A549 (cell line): Measurements from ENCODE around the gene KRTAP10-9. TPM values are rescaled to one million over a fixed set of nuclear protein-coding genes. Genes with fewer than 3 reads are reported as not detected.

Experiments
- ATAC-seq, 2 experiments: fragments of 200-7000 bp in 1 of 2; fragments of >200 bp in 1 of 2; cut with Nextera tagmentation in 1 of 2; cut with Tn5 transposase in 1 of 2; 3 replicates each; pipeline versions ENCODE4 v1.8.0 to v1.9.1; 2018 to 2020; ENCODE audit warnings: mild to moderate bottlenecking in 1 of 2, moderate library complexity in 1 of 2
- CTCF ChIA-PET: fragments of 300-600 bp; sonication (Branson Sonifier 250); formaldehyde crosslinking; extraction: SDS; loops from one replicate; lab custom pipeline; 2021; ENCODE audit warnings: antibody characterized with exemption, inconsistent platforms; lab: Yijun Ruan, JAX
- POLR2A ChIA-PET: fragments of 350-600 bp; formaldehyde crosslinking; extraction: SDS; loops from one replicate; lab custom pipeline; 2021; ENCODE audit warnings: antibody characterized with exemption, inconsistent platforms; lab: Yijun Ruan, JAX
- DNase-seq, 2 experiments: peaks; one replicate each; pipeline versions ENCODE4 v3.0.0 to v3.0.0-alpha.2; 2011 to 2016; ENCODE audit warnings: low read depth in 1 of 2, low spot score in 1 of 2
- FAIRE-seq: peaks from 2 replicates; lab custom pipeline; 2011; peaks lifted over from hg19 to GRCh38; lab: Jason Lieb, UNC
- H3K27ac ChIP-seq, 2 experiments: fragments of >200 bp; sonication (Bioruptor Twin); formaldehyde crosslinking; 3 replicates each; pipeline ENCODE4 v1.5.1; 2016 to 2017
- H3K4me1 ChIP-seq: fragments of >200 bp; sonication (Bioruptor Twin); formaldehyde crosslinking; 3 replicates; pipeline ENCODE4 v1.6.1; 2016
- H3K4me2 ChIP-seq: fragments of >200 bp; sonication (Bioruptor Twin); formaldehyde crosslinking; 3 replicates; pipeline ENCODE4 v1.6.1; 2016
- H3K4me3 ChIP-seq: fragments of >200 bp; sonication (Bioruptor Twin); formaldehyde crosslinking; 3 replicates; pipeline ENCODE4 v1.5.1; 2016
- H3K9me3 ChIP-seq: fragments of >200 bp; sonication (Bioruptor Twin); formaldehyde crosslinking; 3 replicates; pipeline ENCODE4 v1.6.1; 2016
- BHLHE40 ChIP-seq: IDR thresholded peaks from 2 replicates; pipeline ENCODE4 v1.6.1; 2012; ENCODE audit warnings: low read depth, low read length, inconsistent platforms
- CHD2 ChIP-seq: fragments of 150-350 bp; IDR thresholded peaks from 2 replicates; pipeline ENCODE4 v1.6.1; 2014; ENCODE audit warnings: low read length; ENCODE audit not compliant: partially characterized antibody
- EHMT2 ChIP-seq: fragments of 200-600 bp; sonication (generic); IDR thresholded peaks from 2 replicates; pipeline ENCODE4 v1.6.1; 2016; ENCODE audit warnings: antibody characterized with exemption, low read depth, mild to moderate bottlenecking, moderate library complexity
- ESRRA ChIP-seq: fragments of 150-350 bp; IDR thresholded peaks from 2 replicates; pipeline ENCODE4 v1.6.1; 2014; ENCODE audit warnings: mild to moderate bottlenecking, low read length, borderline replicate concordance
- FOSL2 ChIP-seq, 2 experiments: fragments of 450-650 bp in 1 of 2; fragments of >200 bp in 1 of 2; sonication (Bioruptor Twin) in 1 of 2; formaldehyde crosslinking; IDR thresholded peaks; 2 replicates each; pipeline versions ENCODE4 v1.5.0 to v1.6.1; 2016 to 2020; ENCODE audit warnings: mild to moderate bottlenecking in 1 of 2, moderate library complexity in 1 of 2
- FOXS1 ChIP-seq: fragments of 250-450 bp; sonication (Bioruptor Pico); IDR thresholded peaks from 2 replicates; pipeline ENCODE4 v1.5.0; 2020; ENCODE audit warnings: mild to moderate bottlenecking, moderate library complexity
- GATA3 ChIP-seq: IDR thresholded peaks from 2 replicates; pipeline ENCODE4 v1.6.1; 2012; ENCODE audit warnings: borderline replicate concordance
- HES2 ChIP-seq: fragments of >200 bp; sonication (Bioruptor Twin); formaldehyde crosslinking; IDR thresholded peaks from 2 replicates; pipeline ENCODE4 v1.6.1; 2016
- HOXA7 ChIP-seq: fragments of 250-450 bp; sonication (Bioruptor Pico); IDR thresholded peaks from 2 replicates; pipeline ENCODE4 v1.5.0; 2020; ENCODE audit warnings: mild to moderate bottlenecking, moderate library complexity
- HOXB5 ChIP-seq: fragments of 250-450 bp; sonication (Bioruptor Pico); IDR thresholded peaks from 2 replicates; pipeline ENCODE4 v1.5.0; 2020; ENCODE audit warnings: mild to moderate bottlenecking, moderate library complexity
- JUNB ChIP-seq: fragments of >200 bp; sonication (Bioruptor Twin); formaldehyde crosslinking; IDR thresholded peaks from 2 replicates; pipeline ENCODE4 v1.6.1; 2016
- KDM5A ChIP-seq: fragments of 200-600 bp; sonication (generic); IDR thresholded peaks from 2 replicates; pipeline ENCODE4 v1.6.1; 2016; ENCODE audit warnings: antibody characterized with exemption, mild to moderate bottlenecking
- MAZ ChIP-seq: fragments of 150-350 bp; IDR thresholded peaks from 2 replicates; pipeline ENCODE4 v1.6.1; 2014; ENCODE audit warnings: antibody characterized with exemption, low read depth, low read length, borderline replicate concordance
- POLR2A ChIP-seq: IDR thresholded peaks from 2 replicates; pipeline ENCODE4 v1.6.1; 2012; ENCODE audit warnings: mild to moderate bottlenecking, low read length
- POLR2AphosphoS2 ChIP-seq: conservative IDR thresholded peaks from 2 replicates; pipeline ENCODE4 v1.6.1; 2012; ENCODE audit warnings: low read length, improper control_type of control experiment, inconsistent platforms
- RAD21 ChIP-seq, 2 experiments: fragments of >200 bp in 1 of 2; sonication (Bioruptor Twin) in 1 of 2; formaldehyde crosslinking in 1 of 2; IDR thresholded peaks in 1 of 2; conservative IDR thresholded peaks in 1 of 2; 2 replicates in 1 of 2; 3 replicates in 1 of 2; pipeline ENCODE4 v1.6.1; 2012 to 2018; ENCODE audit warnings: inconsistent platforms in 1 of 2
- TFCP2L1 ChIP-seq: fragments of 250-450 bp; sonication (Bioruptor Pico); IDR thresholded peaks from 2 replicates; pipeline ENCODE4 v1.5.0; 2021; ENCODE audit warnings: mild to moderate bottlenecking
- USF2 ChIP-seq: fragments of 450-650 bp; IDR thresholded peaks from 2 replicates; pipeline ENCODE4 v1.6.1; 2014; ENCODE audit warnings: antibody characterized with exemption
- ZC3H11A ChIP-seq: fragments of 450-650 bp; IDR thresholded peaks from 2 replicates; pipeline ENCODE4 v1.6.1; 2014; ENCODE audit warnings: antibody characterized with exemption, mild to moderate bottlenecking
- ZFP36 ChIP-seq: fragments of 450-650 bp; IDR thresholded peaks from 2 replicates; pipeline ENCODE4 v1.6.1; 2014; ENCODE audit warnings: borderline replicate concordance; ENCODE audit not compliant: partially characterized antibody
- WGBS: methylation state at CpG from one replicate; pipeline ENCODE4 v1.1.6; 2017; ENCODE audit errors: missing lambda C conversion rate; 5-methylcytosine and 5-hydroxymethylcytosine counted together
- polyA plus RNA-seq, 4 experiments: library from polyadenylated mRNA; depleted of rRNA in 3 of 4; stranded (reverse); fragments of >200 nt; fragmentation: RNase III in 1 of 4; extraction: RNeasy Plus Mini Kit Qiagen cat#74134 plus additional on column Dnase treatment in 1 of 4; gene quantifications; 2 replicates in 3 of 4; 3 replicates in 1 of 4; pipeline ENCODE4 v1.2.3, GENCODE V29; 2011 to 2017
- TF ChIP-seq, protein P1 (sequence below): fragments of 250-450 bp; sonication (Bioruptor Pico); IDR thresholded peaks from 2 replicates; pipeline ENCODE4 v1.5.0; 2021; ENCODE audit warnings: mild to moderate bottlenecking, moderate library complexity, borderline replicate concordance
- TF ChIP-seq, protein P2 (sequence below): fragments of >200 bp; sonication (Bioruptor Twin); formaldehyde crosslinking; IDR thresholded peaks from 3 replicates; pipeline ENCODE4 v1.5.1; 2016
- TF ChIP-seq, protein P3 (sequence below): fragments of >200 bp; sonication (Bioruptor Twin); formaldehyde crosslinking; IDR thresholded peaks from 3 replicates; pipeline ENCODE4 v1.6.1; 2016

KRTAP10-9 gene
- polyA plus RNA-seq, 2 of the 4 experiments (the other 2 are of a cell fraction) = not detected

GRCh38 chr21:44654576-44655175, 27.8 kb downstream of the KRTAP10-9 start, which contains the start of gene KRTAP12-4:
TSS of gene KRTAP12-4 (minus strand) at chr21:44654659. CDS start at chr21:44654614, 45 bp downstream.
- H3K27ac ChIP-seq = no peak within 1 kb of the TSS
- ATAC-seq = no peak
- no peak within 1 kb of the TSS for H3K4me3 ChIP-seq
- no peak within 1 kb of the TSS for H3K4me2 ChIP-seq
- CTCF ChIA-PET = no interaction called here
- no peaks in the 10 kb centered on the region for H3K4me1 ChIP-seq
- no peak for FAIRE-seq
- TF ChIP-seq USF2 = no peak
- TF ChIP-seq ZC3H11A = no peak
- TF ChIP-seq KDM5A = no peak
- TF ChIP-seq MAZ = no peak
- TF ChIP-seq, protein P1, sequence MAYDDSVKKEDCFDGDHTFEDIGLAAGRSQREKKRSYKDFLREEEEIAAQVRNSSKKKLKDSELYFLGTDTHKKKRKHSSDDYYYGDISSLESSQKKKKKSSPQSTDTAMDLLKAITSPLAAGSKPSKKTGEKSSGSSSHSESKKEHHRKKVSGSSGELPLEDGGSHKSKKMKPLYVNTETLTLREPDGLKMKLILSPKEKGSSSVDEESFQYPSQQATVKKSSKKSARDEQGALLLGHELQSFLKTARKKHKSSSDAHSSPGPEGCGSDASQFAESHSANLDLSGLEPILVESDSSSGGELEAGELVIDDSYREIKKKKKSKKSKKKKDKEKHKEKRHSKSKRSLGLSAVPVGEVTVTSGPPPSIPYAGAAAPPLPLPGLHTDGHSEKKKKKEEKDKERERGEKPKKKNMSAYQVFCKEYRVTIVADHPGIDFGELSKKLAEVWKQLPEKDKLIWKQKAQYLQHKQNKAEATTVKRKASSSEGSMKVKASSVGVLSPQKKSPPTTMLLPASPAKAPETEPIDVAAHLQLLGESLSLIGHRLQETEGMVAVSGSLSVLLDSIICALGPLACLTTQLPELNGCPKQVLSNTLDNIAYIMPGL (CRISPR knock-in tag) = no peak
- no peak for TF ChIP-seq HOXA7 (CRISPR knock-in tag)
- no peak for TF ChIP-seq FOSL2 (IDR thresholded peaks at IDR 0.05)
- TF ChIP-seq FOSL2 (CRISPR knock-in tag; IDR thresholded peaks at IDR 0.05) = no peak
- no peak for TF ChIP-seq FOXS1 (CRISPR knock-in tag)
- no peak for TF ChIP-seq BHLHE40
- WGBS = 12% methylated on average over 6 of the region's 9 CpGs
- no peak for DNase-seq
- POLR2A ChIA-PET = no interaction called here
- H3K9me3 ChIP-seq = no peaks in the 10 kb centered on the region

DNA sequence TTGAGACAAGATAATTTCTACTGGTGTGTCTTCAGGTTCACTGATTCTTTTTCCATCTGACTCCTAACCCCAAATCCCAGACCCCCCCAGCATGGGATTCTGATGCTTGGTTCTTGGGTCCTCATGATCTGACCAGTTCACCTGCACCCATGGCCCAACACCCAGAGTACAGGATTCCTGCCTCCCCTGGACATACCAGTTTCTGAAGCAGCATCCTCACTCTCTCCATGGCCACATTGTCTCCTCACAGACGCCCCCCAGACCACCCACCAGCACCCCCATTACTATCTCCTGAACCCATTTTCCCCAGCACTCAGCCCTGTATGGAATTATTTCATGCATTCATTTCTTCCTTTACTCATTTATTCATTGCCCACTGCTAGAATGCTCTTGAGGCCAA, 30.0 kb downstream of the KRTAP10-9 start:
- FAIRE-seq (no peak), ATAC-seq (no peak)
- POLR2A ChIA-PET = no interaction called here

DNA sequence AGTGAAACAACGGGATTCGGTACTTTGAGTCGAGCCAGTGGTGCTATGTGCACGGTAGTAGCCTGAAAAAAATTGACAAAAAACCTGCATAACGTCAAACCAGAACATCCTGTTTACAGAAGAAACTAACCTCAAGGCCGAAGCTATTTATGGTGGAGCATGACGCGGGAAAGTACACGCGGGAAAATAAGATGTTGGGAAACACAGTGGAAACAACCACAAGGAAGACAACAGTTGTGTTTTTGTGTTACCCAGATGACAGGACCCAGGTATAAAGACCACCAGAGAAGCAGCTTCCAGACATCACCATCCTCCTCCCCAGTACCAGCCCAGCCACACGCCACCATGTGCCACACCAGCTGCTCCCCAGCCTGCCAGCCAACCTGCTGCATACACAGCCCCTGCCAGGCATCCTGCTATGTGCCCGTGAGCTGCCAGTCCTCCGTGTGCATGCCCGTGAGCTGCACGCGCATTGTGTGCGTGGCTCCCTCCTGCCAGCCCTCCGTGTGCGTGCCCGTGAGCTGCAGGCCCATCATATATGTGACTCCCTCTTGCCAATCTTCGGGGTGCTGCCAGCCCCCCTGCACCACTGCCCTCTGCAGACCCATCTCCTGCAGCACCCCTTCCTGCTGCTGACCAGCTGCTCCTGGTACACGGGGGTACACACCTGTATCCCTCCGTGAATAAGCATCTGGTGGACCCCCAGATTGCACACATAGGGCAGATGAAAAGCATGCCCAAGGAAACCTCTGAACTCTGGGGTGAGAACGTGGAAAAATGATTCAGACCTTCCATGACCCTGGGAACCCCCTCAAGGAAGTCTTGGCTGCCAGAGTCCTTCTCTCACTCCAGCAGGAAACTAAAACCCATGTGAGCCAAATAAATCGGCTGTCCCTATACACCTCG, 31.0 kb downstream of the KRTAP10-9 start, which contains the start of gene KRTAP12-3:
Gene KRTAP12-3, plus strand, starts transcription at position 298 of the 906 bp plus-strand sequence. Its CDS starts 48 bp downstream, at position 346.
- H3K4me2 ChIP-seq = no peak within 1 kb of the TSS
- H3K9me3 ChIP-seq = no peaks in the 10 kb centered on the region
- no peak for DNase-seq
- TF ChIP-seq CHD2 (no peak), POLR2AphosphoS2 (no peak), JUNB (no peak), HES2 (no peak), KDM5A (no peak), USF2 (no peak), HOXB5 (CRISPR knock-in tag) (no peak), RAD21 (conservative IDR thresholded peaks at IDR 0.05 in 1 of 2, IDR thresholded peaks at IDR 0.05 in 1 of 2) (no peak), FOSL2 (IDR thresholded peaks at IDR 0.05) (no peak), FOSL2 (CRISPR knock-in tag; IDR thresholded peaks at IDR 0.05) (no peak), MAZ (no peak), ESRRA (no peak), GATA3 (no peak), EHMT2 (no peak), ZFP36 (no peak)
- TF ChIP-seq, protein P2, sequence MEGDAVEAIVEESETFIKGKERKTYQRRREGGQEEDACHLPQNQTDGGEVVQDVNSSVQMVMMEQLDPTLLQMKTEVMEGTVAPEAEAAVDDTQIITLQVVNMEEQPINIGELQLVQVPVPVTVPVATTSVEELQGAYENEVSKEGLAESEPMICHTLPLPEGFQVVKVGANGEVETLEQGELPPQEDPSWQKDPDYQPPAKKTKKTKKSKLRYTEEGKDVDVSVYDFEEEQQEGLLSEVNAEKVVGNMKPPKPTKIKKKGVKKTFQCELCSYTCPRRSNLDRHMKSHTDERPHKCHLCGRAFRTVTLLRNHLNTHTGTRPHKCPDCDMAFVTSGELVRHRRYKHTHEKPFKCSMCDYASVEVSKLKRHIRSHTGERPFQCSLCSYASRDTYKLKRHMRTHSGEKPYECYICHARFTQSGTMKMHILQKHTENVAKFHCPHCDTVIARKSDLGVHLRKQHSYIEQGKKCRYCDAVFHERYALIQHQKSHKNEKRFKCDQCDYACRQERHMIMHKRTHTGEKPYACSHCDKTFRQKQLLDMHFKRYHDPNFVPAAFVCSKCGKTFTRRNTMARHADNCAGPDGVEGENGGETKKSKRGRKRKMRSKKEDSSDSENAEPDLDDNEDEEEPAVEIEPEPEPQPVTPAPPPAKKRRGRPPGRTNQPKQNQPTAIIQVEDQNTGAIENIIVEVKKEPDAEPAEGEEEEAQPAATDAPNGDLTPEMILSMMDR = no peak
- TF ChIP-seq, all 56 proteins: peak for 0
- no peak for FAIRE-seq
- POLR2A ChIA-PET = no interaction called here
- Histone ChIP-seq H3K4me3 (no peak within 1 kb of the TSS), H3K4me1 (no peaks in the 10 kb centered on the region), H3K27ac (no peak within 1 kb of the TSS)
- ATAC-seq = no peak
- CTCF ChIA-PET = no interaction called here
- 52% methylated on average over 25 of the region's 26 CpGs for WGBS

More for the DNA sequence above, 30.0 kb downstream of the KRTAP10-9 start:
- no peaks in the 10 kb centered on the region for H3K9me3 ChIP-seq
- TF ChIP-seq TFCP2L1 (CRISPR knock-in tag) = no peak
- no peak for TF ChIP-seq FOSL2 (IDR thresholded peaks at IDR 0.05)
- TF ChIP-seq FOSL2 (CRISPR knock-in tag; IDR thresholded peaks at IDR 0.05) = no peak
- TF ChIP-seq POLR2A = no peak
- TF ChIP-seq, protein P3, sequence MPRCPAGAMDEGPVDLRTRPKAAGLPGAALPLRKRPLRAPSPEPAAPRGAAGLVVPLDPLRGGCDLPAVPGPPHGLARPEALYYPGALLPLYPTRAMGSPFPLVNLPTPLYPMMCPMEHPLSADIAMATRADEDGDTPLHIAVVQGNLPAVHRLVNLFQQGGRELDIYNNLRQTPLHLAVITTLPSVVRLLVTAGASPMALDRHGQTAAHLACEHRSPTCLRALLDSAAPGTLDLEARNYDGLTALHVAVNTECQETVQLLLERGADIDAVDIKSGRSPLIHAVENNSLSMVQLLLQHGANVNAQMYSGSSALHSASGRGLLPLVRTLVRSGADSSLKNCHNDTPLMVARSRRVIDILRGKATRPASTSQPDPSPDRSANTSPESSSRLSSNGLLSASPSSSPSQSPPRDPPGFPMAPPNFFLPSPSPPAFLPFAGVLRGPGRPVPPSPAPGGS = no peak
- TF ChIP-seq GATA3 = no peak
- CTCF ChIA-PET = no interaction called here
- H3K4me1 ChIP-seq = no peaks in the 10 kb centered on the region
- H3K4me2 ChIP-seq = no peak overlapping the region
- no peak overlapping the region for H3K4me3 ChIP-seq
- no peak for DNase-seq
- no peak overlapping the region for H3K27ac ChIP-seq
- WGBS = 11% methylated on average over 1 of the region's 1 CpG
